NOMO-1 treated with dmso at 0.1 percent for 144 hours (cell line): ENCODE measurements around the gene CRISPLD2.

Source experiments
- DNase-seq: peaks from one replicate; lab custom pipeline; 2025; ENCODE audit not compliant: unreplicated experiment; lab: John Stamatoyannopoulos, UW

The CRISPLD2 gene

GRCh38 chr16:84899414-84899813, 79.6 kb downstream of the CRISPLD2 start:
- no peak for DNase-seq

DNA sequence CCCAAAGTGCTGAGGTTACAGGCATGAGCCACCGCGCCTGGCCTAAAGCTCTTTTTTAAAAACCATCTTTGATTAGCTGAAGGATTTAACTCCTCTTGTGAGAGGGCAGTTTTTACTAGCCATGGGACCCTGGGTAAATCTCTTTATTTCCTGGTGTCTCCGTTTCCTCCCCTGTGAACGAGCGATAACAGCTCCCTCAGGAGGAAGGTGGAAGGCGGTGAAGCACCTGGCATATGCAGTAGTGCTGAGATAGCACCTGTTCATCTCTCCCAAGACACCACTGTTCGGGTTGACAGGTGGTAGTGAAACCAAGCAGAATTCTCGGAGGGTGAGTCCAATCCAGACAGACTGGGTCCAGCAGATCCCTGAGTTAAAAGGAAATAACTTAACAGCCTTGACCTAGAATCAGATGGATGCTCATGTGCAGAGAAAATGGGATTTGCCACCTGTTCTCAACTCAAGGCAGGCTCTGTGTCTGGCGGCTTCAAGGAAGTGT, 86.2 kb downstream of the CRISPLD2 start:
- no peak for DNase-seq

DNA sequence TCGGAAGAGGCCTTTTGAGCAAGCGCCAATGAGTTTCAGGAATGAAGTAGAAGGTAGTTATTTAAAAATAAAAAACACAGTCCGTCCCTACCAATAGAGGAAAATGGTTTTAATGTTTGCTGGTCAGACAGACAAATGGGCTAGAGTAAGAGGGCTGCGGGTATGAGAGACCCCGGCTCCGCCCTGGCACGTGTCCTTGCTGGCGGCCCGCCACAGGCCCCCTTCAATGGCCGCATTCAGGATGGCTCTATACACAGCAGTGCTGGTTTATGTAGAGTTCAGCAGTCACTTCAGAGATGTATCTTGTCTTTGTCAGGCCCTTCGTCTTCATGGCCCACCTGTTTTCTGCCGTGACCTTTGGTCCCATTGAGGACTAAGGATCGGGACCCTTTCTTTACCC, 87.3 kb downstream of the CRISPLD2 start:
- DNase-seq = no peak

GRCh38 chr16:84907575-84907974, 87.8 kb downstream of the CRISPLD2 start:
- peak; percentile 5 for DNase-seq

GRCh38 chr16:84909476-84910085, 89.8 kb downstream of the CRISPLD2 start:
- DNase-seq = no peak

DNA sequence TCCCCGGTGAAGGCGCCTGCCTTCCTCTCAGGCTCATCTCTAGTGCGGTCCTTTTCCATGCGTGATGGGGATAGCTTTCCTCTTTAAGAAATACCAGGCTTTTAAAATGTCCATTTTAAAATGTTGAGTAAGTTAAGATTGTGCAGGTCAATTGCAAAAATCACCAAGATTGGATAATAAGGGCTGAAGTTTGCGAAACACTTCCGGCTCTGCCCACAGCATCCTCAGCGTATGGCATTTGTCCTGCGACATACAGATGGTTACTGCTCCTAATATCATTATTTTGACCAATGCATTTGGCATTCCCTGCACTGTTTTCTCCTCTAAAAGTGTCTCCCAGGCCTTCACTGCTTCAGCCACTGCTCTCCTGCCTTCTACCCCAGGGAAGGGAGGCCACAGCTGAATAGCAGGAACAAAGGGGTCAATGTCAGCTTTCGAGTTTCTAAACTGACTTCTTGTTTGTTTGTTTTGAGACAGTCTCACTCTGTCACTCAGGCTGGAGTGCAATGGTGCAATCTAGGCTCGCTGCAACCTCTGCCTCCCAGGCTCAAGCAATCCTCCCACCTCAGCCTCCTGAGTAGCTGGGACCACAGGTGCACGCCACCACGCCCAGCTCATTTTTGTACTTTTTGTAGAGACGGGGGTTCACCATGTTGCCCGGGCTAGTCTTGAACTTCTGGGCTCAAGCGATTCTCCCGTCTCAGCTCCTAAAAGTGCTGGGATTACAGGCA, 91.9 kb downstream of the CRISPLD2 start:
- DNase-seq = peak; percentile 74

- DNase-seq = no peak
Observed at GRCh38 chr16:84913315-84913714, 93.5 kb downstream of the CRISPLD2 start.

DNA sequence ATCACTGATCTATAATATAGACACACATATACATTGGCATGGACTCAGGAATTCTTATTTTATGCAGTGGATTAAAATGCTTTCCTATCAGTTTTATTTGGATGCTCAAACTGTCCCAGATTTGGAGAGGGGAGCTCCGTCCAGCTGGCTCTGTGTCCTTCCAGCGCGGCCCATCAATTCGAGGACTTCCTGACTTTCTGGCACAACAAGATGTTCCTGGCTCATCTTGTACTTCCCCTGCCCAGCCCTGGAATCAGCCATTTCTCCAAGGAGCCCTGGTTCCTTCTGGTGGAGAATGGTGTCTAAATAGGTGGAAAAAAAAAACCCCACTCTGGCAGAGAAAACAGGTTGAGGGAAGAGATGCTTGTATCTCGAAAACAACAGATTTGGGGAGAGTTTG, 94.5 kb downstream of the CRISPLD2 start:
- no peak for DNase-seq

DNA sequence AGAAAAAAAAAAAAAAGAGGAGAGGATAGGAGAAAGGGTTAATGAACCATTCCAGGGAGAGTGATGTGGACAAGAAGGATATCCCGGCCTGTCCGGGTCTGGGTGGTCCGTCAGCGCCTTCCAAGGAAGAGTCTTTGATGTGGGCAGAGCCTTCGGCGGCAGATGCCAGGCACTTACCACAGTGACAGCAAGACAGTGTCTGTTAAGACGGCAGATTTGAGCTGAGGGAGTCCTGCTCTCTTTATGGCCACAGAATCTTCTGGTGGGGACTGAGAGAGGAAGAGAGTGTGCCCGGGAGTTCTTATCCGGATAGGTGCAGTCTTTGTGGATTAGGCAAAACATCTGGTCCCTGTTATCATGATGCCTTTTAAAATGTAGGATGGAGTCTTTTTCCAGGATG, 96.4 kb downstream of the CRISPLD2 start:
- DNase-seq = no peak

GRCh38 chr16:84916850-84917249, 97.1 kb downstream of the CRISPLD2 start:
- DNase-seq = no peak

DNA sequence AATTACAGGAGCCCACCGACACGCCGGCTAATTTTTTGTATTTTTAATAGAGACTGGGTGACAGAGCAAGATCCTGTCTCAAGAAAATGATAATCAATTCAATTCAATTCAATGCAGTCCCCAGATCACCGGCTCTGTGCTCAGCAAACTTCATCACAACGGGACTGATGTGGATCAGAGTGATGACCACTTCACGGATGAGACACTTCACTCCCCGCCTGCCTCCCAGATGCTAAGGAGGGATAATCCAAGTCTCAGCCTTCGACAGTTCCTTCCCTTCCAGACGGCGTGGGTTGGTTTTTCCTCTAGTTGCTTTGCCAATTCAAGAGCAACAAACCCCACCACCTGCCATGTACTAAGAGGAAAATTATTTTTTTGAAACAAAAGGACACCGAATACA, 97.7 kb downstream of the CRISPLD2 start:
- no peak for DNase-seq

DNA sequence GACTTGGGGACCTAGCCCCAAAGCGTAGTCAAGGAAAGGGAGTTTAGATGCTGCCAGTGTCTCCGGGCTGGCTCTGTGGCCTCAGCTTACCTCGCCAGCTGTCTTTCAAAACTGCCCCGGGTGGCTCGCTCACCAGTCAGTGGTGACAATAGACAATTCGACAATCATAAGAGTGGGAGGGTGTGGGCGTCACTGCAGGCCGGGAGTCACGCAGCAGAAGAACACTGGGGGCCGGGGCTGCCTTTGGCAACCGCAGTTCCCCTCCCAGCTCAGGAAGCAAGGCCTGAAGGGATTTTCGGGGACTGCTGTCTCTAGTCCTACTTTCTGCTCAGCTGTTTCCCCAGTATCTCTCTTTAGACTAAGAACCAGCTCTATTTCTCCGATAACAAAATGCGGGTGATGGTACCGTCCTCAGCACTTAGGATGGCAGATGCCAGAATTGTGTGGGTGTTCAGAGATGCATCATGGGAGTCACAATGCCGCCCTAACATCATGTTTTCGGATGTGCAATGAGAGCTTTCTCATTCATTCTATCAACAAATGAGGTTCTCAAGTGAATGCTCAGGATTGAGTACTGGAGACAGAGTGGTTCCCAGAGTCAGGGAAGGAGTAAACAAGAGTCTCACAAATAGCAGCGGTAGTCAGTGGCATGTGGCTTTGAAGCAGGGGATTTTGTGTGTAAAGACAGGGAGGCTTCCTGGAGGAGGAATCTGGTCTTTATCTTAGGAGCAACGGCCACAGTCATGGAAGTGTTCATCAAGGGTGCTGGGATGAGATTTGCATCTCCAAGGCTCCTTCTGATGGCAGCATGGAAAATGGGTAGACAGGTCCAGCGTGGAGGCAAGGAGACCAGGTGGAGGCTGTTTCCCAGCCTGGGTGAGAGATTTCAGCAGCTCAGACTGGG, 98.5 kb downstream of the CRISPLD2 start:
- no peak for DNase-seq

DNA sequence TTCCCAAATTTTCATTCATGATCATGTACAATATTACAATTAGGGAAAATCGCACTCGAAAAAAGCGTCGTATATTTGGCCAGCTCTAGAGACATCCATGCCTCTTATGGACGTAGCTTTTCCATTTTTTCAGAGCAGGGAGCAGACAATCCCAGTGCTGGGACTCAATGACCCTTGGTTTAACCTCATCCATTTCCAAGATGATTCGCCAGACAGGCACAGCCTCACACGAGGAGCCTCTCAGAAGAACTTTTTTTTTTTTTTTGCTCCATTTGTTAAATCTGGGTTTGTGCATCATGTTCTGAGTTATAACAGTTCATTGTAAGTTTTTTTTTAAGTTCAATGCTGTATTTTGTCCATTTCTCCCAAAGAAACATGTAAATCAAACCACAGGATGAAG, 99.5 kb downstream of the CRISPLD2 start:
- DNase-seq = no peak

DNA sequence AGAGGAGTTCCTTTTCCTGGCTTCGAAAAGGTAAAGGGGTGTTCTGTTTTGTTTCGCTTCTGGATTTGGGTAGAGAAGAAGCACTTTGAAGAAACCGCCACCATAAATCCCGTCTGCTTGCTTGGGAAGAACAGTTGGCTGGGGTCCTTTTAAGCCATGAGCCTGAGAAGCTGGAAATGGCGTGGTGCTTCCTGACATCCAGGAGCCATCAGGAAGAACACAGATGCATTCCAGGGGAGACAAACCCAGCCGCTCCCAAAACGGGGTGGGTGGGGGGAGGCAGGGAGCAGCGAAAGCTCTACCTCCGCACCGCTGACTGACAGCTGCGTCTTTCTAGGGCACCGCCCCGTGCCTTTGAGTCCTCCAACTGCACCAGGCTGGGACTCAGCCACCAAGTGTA, 99.9 kb downstream of the CRISPLD2 start:
- DNase-seq = no peak

DNA sequence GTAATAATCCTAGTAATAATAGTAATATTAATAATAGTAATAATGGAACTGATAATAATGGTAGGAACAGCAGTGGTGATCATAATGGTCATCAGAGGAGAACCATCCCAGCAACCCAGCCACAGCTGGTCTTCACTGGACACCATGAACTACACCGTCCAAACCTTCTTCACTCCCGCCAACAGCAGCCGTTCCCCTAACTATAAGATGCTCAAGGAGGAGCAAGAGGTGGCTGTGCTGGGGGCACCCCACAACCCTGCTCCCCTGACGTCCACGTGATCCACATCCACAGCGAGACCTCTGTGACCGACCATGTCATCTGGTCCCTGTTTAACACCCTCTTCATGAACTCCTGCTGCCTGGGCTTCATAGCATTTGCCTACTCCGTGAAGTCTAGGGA, 100.5 kb downstream of the CRISPLD2 start:
- no peak for DNase-seq

DNA sequence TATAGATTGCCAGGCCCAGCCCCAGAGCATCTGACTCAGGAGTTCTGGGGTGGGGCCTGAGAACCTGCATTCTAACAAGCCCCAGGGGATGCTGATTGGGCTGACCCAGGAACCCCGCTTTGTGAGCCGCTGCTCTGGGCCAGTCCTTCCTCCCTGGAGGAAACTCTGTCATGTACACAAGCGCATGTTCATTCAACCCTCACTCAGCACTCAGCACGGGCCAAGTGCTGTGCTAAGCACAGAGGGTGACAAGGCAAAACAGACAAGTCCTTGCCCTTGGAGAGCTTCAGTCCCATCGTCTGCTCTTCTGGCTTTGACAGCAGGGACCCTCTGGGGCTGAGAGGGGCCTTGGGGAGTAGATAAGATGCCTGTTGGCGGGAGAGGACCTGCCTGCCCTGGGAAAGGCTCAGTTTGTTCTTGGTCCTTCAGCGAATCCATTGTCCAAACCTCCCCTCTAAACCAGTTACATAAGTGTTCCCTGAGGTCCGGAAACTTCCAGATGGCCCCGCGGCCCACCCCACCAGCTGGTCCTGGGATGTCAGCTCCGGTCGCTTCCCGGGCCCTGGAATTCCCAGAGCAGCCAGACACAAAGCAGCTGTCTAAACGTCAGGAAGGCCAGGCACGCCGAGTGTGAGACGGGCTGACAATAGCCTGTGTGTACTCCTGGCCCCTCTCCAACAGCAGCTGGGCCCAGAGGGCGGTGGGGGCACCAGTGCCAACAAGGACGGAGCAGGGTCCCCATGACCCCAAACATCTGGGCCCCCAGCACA, 102.8 kb downstream of the CRISPLD2 start:
- DNase-seq = no peak

DNA sequence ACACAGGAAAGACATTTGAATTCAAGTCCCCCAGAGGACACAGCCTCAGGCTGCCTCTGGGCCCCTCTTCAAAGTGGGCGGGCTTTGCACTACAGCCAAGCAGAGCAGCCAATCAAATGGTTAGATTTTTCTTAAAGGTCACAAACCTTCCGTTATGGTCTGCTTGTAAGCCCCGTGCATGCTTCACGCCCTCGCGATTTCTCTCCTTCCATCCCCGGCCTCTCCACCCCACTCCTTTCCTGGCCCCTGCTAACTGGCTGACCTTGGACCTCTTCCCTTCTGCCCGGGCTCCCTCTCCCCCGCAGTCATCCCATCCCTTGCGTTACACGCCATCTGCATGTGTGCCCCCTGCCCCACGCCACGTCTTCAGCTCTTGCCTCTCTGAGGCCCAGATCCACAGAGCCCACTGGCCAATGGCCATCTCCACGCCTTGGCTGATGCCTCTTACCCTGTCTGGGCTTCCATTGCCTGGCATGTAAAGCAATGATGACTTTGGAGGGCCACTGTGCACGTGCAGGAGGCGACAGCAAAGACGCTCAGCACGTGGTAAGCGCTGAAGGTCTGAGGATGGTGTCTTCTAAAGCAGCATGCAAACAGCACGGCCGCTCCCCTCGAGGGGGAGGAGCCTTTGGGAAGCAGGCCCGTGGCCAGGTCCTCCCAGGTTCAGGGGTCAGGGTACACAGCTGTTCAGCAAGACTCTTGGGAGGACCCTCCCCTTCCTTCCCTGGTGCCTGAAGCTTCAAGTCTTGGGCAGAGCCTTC, 104.7 kb downstream of the CRISPLD2 start:
- DNase-seq = no peak

- peak; percentile 10 for DNase-seq
Observed at GRCh38 chr16:84925092-84925772, 105.4 kb downstream of the CRISPLD2 start.

DNA sequence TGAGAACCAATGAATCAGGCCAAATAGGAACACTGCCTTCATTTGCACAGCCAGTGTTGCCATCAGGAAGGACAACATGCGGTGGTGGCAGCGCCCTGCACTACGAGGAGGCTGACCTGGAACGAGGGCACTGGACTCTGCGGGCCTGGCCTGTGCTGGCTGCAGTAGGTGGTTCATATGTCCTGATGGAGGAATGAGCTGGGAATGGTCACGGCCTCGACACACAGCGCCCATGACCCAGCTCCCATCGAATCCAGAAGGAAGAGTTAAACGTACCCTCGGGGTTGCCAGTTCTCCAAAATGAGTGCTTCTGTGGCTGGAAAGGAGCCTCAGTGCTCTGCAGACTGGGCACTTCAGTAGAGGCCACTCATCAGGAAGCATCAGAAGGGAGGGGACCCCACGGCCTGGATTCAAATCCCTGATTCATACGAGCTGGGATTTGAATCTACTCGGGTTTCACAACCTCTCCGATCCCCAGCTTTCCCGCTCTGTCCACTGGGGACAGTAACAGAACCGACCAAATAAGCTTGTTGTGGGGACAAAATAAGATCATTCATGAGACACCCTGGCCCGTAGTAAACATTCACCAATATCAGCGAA, 106.1 kb downstream of the CRISPLD2 start:
- DNase-seq = no peak
